Thyroid gland (tissue), 4 donors: ENCODE measurements around the gene DHRS7B. TPM values are rescaled to one million over a fixed set of nuclear protein-coding genes. Genes with fewer than 3 reads are reported as not detected.

Experiments used
- DNase-seq, 2 donors: peaks; one replicate each; pipeline ENCODE4 v3.0.0-alpha.2; 2019
- H3K27ac ChIP-seq, 3 donors: fragments of 200-600 bp; sonication (generic); 1 replicate in 2 of 3; 2 replicates in 1 of 3; pipeline ENCODE4 v1.5.1; 2016 to 2019; ENCODE audit warnings: mild to moderate bottlenecking in 1 of 3, moderate library complexity in 1 of 3
- H3K27me3 ChIP-seq: fragments of 200-600 bp; sonication (generic); one replicate; pipeline ENCODE4 v1.5.1; 2019
- H3K36me3 ChIP-seq, 2 donors: fragments of 200-600 bp; sonication (generic); one replicate each; pipeline ENCODE4 v1.5.1; 2016 to 2019
- H3K4me1 ChIP-seq, 2 donors: fragments of 200-600 bp; sonication (generic); one replicate each; pipeline ENCODE4 v1.5.1; 2017 to 2019
- H3K4me3 ChIP-seq, 3 donors: fragments of 200-600 bp; sonication (generic); replicated peaks in 1 of 3; 1 replicate in 2 of 3; 2 replicates in 1 of 3; pipeline ENCODE4 v1.5.1; 2016; ENCODE audit warnings: mild to moderate bottlenecking in 1 of 3
- H3K9me3 ChIP-seq: fragments of 200-600 bp; sonication (generic); one replicate; pipeline ENCODE4 v1.5.1; 2017
- CTCF ChIP-seq, 6 experiments: fragments of 200-600 bp in 3 of 6; fragments of 450-650 bp in 3 of 6; sonication (generic) in 3 of 6; IDR thresholded peaks; one replicate each; pipeline ENCODE4 v1.5.1; 2016 to 2019; ENCODE audit warnings: antibody characterized with exemption in 6 of 6, mild to moderate bottlenecking in 2 of 6, inconsistent platforms in 1 of 6, moderate library complexity in 1 of 6
- POLR2A ChIP-seq, 2 donors: fragments of 450-650 bp; IDR thresholded peaks; one replicate each; pipeline ENCODE4 v1.6.1; 2017; ENCODE audit warnings: antibody characterized with exemption in 2 of 2, mild to moderate bottlenecking in 2 of 2, moderate library complexity in 1 of 2
- WGBS, 2 donors: methylation state at CpG; one replicate each; pipeline ENCODE4 v1.1.5; 2017; 5-methylcytosine and 5-hydroxymethylcytosine counted together
- intact Hi-C: fragments of 100-400 bp; cut with DNase I; formaldehyde crosslinking; loops from one replicate; pipeline ENCODE4 v1.15.1; 2023
- total RNA-seq, 4 donors: library from RNA; depleted of rRNA; stranded (reverse); fragments of >200 nt; gene quantifications; one replicate each; pipeline ENCODE4 v1.2.3, GENCODE V29; 2016

The DHRS7B gene
- total RNA-seq, 4 donors from 2014 or later: 34.1 to 74.1 (median 57.1) TPM

GRCh38 chr17:21152731-21153130 is 26.0 kb downstream of the DHRS7B start:
- Histone ChIP-seq H3K4me3 (no peak overlapping the region), H3K9me3 (no peaks in the 10 kb centered on the region), H3K27me3 (no peaks in the 10 kb centered on the region), H3K4me1 (no peaks in the 10 kb centered on the region), H3K36me3 (no peaks in the 10 kb centered on the region), H3K27ac (no peak overlapping the region)
- no peak for DNase-seq
- WGBS, 2 donors: 88 to 94% methylated on average over 1 of the region's 1 CpG
- intact Hi-C loops: no loop called here
- TF ChIP-seq POLR2A (IDR thresholded peaks at IDR 0.05): no peak

GRCh38 chr17:21157586-21158370 is 31.0 kb downstream of the DHRS7B start:
- intact Hi-C loops: no loop called here
- Histone ChIP-seq H3K36me3 (no peaks in the 10 kb centered on the region), H3K27me3 (no peaks in the 10 kb centered on the region), H3K4me1 (peaks cover 0 to 5% of the 10 kb centered on the region in 2 donors), H3K27ac (no peak overlapping the region), H3K9me3 (no peaks in the 10 kb centered on the region), H3K4me3 (no peak overlapping the region)
- no peak for TF ChIP-seq POLR2A (IDR thresholded peaks at IDR 0.05)
- TF ChIP-seq CTCF (IDR thresholded peaks at IDR 0.05): no peak
- no peak for DNase-seq
- WGBS, 2 donors: 84 to 91% methylated on average over 1 of the region's 1 CpG

GRCh38 chr17:21160401-21160800 is 33.6 kb downstream of the DHRS7B start:
- H3K27me3 ChIP-seq: no peaks in the 10 kb centered on the region
- H3K27ac ChIP-seq: no peak overlapping the region
- H3K36me3 ChIP-seq: no peaks in the 10 kb centered on the region
- H3K9me3 ChIP-seq: no peaks in the 10 kb centered on the region
- intact Hi-C loops: no loop called here
- TF ChIP-seq CTCF (IDR thresholded peaks at IDR 0.05) (no peak), POLR2A (IDR thresholded peaks at IDR 0.05) (no peak)
- peaks cover 0 to 5% of the 10 kb centered on the region in 2 donors for H3K4me1 ChIP-seq
- no peak for DNase-seq
- H3K4me3 ChIP-seq: no peak overlapping the region

- 56 to 63% methylated on average over 7 of the region's 7 CpGs for WGBS, 2 donors
- H3K4me3 ChIP-seq: no peak overlapping the region
- H3K36me3 ChIP-seq: no peaks in the 10 kb centered on the region
- H3K9me3 ChIP-seq: no peaks in the 10 kb centered on the region
- DNase-seq: no peak
- TF ChIP-seq POLR2A (IDR thresholded peaks at IDR 0.05): no peak
- no peak for TF ChIP-seq CTCF (IDR thresholded peaks at IDR 0.05)
- peaks cover 0 to 12% of the 10 kb centered on the region in 2 donors for H3K4me1 ChIP-seq
- intact Hi-C loops: no loop called here
- H3K27me3 ChIP-seq: no peaks in the 10 kb centered on the region
- H3K27ac ChIP-seq: no peak overlapping the region
These were observed 35.0 kb downstream of the DHRS7B start for GRCh38 chr17:21161498-21162393.

GRCh38 chr17:21162394-21162775 is 35.6 kb downstream of the DHRS7B start:
- Histone ChIP-seq H3K9me3 (no peaks in the 10 kb centered on the region), H3K4me3 (no peak overlapping the region), H3K27ac (peak overlapping the region in 1 of 3 donors; percentile 39), H3K4me1 (peaks cover 0 to 12% of the 10 kb centered on the region in 2 donors), H3K27me3 (no peaks in the 10 kb centered on the region), H3K36me3 (no peaks in the 10 kb centered on the region)
- TF ChIP-seq CTCF (IDR thresholded peaks at IDR 0.05): no peak
- TF ChIP-seq POLR2A (IDR thresholded peaks at IDR 0.05): no peak
- intact Hi-C loops: no loop called here
- no peak for DNase-seq
- WGBS, 2 donors: 69 to 78% methylated on average over 2 of the region's 2 CpGs
